Hindlimb muscle (tissue), 1 donor: ENCODE results near the gene EDN3. TPM values are rescaled to one million over a fixed set of nuclear protein-coding genes. Genes with fewer than 3 reads are reported as not detected.
"Not testable (repeated sequence)": the region's sequence is repeated elsewhere in the genome, so short reads cannot be mapped to it uniquely, and the experiment has no call there.

Experiments
- DNase-seq: peaks from one replicate; pipeline ENCODE4 v3.0.0-alpha.2; 2013
- polyA plus RNA-seq: library from polyadenylated mRNA; unstranded; fragments of 120-200 nt; gene quantifications from one replicate; pipeline ENCODE4 v1.2.1, GENCODE V29; 2013; ENCODE audit not compliant: insufficient read length

The EDN3 gene
- polyA plus RNA-seq, 1 donor = 33.9 TPM

- DNase-seq = no peak
Measured at GRCh38 chr20:59336540-59336939, 36.1 kb downstream of the EDN3 start.

DNA sequence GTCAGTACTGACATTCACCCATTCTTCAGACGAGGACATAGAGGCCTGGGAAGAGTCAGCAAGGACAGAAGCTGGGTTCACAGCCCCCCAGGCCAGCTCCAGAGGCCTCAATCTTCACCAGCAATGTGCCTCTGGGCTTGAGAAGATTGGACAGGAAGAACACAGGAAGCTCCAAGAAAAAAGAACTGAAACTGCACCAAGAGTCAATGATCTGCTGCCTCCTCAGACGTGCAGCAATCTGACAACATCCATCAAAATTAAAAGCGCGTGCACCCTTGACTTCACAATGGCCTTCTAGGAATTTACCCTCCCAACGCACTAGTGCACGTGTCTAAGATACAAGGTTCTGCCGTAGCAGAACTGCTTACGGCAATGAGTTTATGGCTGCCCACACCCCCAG lies 38.0 kb downstream of the EDN3 start:
- DNase-seq = not testable (repeated sequence)

DNA sequence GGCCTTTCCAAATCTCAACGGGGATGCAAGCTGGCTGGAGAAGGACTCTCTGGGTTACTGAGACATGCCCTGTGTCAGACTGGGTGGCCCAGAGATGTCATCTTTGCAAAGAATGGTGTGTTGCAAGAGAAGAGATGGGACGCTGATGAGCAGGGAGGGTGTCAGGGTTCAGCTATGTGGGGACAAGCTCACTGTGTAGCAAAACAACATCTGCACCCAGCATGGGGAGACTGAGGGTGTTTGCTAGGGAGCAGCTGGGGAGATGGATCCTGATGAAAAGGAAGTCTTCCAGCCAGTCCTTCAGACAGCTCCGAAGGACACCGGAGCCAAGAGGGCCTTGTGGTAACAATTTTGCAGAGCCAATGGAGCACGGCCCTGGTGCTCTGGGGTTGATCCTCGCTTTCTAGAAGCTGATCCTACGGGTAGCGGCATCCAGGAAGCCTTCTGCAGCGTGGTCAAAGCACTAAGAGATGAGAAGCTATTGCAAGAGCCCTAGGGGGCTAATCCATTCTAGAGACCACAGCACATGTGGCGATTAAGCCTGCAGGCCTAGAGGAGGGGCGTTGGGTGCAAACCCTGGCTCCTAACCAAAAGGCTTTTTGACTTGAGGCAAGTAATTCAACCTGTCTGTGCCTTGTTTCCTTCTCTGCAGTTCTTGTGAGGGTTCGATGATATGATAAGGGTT lies 39.9 kb downstream of the EDN3 start:
- DNase-seq = no peak

DNA sequence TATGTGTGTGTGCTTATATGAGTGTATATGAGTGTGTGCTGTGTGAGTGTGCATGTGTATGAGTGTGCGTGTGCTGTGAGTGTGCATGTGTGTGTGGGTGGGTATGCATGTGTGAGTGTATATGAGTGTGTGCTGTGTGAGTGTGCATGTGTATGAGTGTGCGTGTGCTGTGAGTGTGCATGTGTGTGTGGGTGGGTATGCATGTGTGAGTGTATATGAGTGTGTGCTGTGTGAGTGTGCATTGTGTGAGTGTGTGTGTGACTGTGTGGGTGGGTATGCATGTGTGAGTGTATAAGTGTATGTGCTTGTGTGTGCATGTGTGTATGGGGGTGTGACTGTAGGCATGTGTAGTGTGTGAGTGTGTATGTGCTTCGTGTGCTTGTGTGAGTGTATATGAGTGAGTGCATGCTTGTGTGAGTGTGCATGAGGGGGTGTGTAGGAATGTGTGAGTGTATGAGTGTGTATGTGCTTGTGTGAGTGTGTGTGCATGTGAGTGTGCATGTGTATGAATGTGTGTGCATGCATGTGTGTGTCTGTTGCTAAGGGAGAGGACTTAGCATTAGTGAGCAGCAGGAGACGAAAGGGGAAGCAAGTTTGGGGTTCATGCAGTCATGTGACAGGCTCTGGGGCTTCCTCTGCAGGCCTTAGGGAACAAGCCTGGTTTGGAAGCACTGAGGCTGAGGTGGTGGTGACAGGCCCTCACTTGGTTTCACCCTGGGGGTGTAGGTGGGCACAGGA lies 41.0 kb downstream of the EDN3 start:
- not testable (repeated sequence) for DNase-seq

DNA sequence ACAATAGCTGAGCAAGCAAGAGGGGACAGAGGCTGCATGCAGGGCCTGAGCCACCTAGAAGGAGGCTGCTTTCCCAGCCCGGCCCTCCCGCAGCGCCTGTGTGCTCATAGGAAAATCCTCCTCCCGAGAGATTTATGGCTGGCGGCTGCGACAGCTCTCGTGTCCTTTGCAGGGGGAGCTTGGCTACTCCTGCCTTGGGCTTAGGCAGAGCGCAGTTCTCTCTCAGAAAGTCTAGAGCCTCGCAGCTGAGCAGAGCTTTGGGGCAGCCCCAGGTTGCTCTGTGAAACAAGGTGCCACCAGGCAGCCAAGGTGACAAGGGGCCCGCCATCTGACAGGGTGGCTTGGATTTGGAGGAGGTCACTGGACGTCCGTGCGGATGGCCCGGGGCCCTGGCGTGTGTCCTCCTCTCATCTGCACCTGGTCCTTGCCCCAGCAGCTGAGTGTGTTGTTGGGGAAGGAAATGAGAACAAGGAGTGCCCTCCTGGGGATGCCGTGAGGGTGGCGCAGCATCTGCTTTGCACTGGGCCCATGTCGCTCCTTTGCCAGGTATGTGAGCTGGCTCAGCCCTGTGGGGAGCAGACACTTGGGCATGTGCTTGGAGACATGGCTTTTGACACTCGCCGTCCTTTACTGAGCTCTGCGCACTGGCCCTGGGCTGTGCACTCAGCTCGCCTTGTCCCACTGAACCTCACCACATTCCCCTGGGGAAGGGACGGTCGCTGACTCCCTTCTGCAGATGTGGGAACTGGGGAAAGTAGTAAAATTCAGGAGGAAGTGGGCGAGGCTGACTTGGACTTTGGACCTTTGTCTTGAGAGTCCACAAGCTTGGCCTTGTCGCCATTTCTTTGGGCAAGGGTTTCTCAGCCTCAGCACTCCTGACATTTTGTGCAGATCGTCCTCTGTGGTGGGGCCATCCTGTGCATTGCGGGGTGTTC lies 41.9 kb downstream of the EDN3 start:
- DNase-seq = peak; percentile 43

DNA sequence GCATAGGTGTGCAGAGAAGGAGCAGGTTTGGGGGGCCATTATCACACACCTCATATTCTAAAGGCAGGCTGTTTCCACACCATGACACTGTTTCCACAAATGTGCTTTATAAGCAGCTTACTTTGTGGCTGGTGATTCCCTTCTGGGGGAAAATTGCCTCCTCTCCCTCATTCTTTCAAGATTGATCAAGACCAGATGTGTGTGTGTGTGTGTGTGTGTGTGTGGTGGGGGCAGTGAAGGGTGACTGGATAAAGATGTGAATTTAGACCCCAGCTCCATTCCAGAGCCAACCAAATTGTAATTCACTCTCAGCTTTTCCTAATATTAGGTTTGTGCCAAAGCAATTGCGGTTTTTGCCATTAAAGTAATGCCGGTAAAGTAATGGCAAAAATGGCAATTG lies 45.6 kb downstream of the EDN3 start:
- no peak for DNase-seq

DNA sequence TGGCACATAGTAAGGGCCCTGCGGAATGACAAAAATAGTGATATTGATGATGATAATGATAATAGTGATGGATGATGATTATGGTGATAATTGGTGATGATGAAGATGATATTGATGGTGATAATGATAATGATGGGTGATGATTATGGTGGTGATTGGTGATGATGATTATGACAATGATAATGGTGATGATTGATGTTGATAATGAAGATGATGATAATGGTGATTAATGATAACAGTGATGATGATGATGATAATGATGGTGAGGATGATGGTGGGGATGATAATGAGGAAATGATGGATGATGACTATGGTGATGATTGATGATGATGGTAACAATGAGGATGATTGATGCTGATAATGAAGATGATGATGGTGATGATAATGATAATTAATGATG lies 48.9 kb downstream of the EDN3 start:
- DNase-seq = no peak

- no peak for DNase-seq
Measured at GRCh38 chr20:59350330-59351156, 50.1 kb downstream of the EDN3 start.

DNA sequence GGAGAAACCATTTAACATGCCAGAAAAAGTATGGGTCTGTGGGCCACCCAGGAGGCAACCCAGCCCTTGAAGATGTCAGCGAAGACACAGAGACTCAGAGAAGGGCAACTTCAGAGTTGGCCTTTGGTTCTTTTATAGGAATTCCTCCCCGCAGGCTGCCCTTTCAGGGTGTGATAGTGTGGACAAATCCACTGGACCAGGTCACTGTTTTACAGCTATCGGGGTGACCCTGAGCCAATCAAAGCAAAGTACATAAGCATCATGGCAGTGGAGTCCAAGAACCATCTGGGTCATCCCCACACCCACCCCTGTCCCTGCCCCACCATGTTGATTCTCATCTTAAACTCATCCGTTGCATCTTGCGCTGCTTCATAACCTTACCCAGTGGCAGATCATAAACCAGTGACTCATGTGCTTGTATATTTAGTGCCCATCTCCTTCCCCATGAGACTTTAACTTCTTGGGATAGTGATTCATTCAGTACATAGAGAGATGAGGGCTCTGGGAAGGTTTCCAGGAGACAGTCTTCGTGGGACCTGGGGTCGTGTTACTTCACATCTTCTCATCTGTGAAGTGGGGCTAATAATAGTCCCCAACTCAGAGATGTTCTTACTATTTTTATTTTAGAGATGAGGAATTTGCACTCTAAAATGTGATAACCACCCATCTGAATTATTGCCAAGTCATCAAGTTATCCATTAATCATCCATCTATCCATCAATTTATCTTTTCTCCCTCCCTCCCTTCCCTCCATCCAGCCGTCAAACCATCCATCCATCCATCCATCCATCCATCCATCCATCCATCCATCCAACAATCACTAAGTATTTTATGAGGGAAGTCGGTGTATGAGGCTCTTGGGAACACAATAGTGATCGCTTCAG lies 51.0 kb downstream of the EDN3 start:
- no peak for DNase-seq

DNA sequence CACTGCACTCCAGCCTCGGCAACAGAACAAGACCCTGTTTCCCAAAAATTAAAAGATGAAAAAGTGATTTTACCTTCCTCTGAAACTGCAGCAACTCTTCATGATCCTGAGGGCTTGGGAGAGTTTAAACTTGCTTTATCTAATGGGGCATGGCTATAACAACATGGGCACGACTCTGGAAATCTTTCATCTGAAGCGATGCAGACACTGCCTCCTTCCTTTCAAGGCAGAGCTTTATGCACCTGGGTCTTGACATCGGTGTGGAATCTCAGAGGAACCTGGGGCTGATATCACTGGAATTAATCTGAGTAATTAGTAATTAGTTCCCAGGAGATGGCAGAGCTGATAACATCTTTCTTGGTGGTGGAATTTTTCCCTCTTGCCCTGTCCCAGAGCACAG lies 52.1 kb downstream of the EDN3 start:
- DNase-seq = no peak

DNA sequence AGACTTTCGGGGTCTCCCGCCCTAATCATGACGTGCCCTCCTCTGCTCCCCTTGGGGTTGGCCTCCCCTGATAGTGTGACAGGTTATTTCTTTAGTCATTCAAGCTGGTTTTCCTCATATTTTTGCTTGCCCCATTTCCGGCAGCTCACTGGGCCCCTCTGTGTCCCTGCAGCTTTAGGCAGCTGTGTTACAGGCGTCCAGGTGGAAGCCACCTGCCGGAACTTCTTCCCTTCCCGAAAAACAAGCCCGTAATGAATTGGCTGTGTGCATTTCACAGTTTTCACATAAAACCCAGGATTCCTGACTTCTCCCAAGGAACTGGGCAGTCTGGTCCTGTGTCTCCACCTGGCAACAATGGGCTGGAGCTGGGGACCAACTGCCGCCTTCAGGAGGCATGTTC lies 52.6 kb downstream of the EDN3 start:
- no peak for DNase-seq

DNA sequence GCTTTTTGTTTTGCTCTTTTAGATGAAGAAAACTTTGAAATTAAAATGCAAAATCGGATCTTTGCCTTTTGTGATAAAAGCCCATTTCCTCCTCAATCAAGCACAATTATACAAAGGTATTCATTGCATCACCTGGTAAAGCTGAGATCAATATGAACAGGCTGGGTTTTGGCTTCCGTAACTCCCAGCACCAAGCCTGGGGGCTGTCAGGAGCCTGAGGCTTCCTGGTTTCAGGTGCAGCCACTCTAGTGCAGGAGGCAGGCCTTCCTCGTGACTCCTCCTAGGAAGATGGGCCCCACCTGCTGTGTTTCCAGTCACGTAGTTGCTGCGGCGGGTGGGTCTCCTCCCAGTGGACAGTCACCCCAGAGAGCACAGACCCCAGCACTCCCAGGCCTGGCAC lies 54.0 kb downstream of the EDN3 start:
- no peak for DNase-seq

GRCh38 chr20:59355242-59355641 lies 54.8 kb downstream of the EDN3 start:
- no peak for DNase-seq

- no peak for DNase-seq
Measured at GRCh38 chr20:59356662-59357165, 56.3 kb downstream of the EDN3 start.

- not testable (repeated sequence) for DNase-seq
Measured at GRCh38 chr20:59358793-59359192, 58.4 kb downstream of the EDN3 start.

DNA sequence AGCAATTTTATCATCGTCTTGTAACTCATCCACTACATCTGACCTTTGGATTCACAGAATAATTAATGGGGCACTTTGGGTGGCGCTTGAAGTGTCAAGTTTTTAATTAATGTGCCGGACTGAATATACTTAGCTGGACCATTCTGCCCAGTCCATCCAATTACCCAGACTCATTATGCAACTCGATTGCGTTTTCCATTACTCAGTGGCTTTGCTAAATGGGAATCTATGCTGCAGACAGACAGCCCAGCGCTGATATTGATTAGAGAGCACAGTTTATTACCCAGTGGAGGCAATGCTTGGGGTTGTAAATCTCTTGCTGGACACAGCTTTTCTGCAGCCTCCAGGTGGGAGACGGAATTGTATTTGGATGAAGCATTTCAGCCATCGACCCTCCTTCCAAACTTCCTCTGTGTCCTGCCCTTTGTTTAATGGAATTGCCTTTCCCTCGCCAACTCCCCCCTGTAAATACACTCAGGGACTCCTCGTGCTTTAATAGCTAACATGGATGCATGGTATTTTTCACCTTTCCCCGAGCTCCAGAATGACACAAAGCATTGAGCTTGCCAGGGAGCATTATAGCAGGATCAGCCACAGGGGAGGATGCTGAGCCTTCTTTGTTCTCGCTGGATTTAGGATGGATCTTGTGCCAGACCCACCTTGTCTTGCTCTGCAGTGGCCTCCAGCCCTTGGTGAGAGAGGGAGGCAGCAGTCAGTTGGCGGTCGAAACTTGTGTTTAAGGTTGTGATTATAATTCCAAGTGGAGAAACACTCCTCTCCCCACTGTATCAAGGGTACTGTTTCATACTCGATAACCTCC lies 59.7 kb downstream of the EDN3 start:
- DNase-seq = no peak

GRCh38 chr20:59360934-59361333 lies 60.5 kb downstream of the EDN3 start:
- no peak for DNase-seq

DNA sequence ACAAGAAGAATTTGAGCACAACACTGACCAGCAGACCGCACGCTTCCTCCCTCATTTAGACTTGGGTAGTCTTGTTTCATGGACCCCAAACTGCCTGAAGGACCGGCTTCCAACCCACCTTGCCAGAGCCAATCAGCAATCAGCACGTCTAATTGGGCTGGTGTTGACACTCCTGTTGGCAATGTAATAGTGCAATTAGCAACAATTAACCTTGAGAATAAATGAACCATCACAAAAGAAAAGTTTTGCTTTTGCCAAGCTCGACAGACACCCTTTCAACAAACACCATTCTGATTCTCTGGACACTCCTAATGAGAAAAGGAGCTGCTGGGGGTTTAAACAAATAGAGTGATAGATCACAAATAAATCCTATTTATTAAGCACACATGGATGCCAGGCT lies 61.0 kb downstream of the EDN3 start:
- DNase-seq = no peak

GRCh38 chr20:59363101-59363500 lies 62.7 kb downstream of the EDN3 start:
- no peak for DNase-seq

DNA sequence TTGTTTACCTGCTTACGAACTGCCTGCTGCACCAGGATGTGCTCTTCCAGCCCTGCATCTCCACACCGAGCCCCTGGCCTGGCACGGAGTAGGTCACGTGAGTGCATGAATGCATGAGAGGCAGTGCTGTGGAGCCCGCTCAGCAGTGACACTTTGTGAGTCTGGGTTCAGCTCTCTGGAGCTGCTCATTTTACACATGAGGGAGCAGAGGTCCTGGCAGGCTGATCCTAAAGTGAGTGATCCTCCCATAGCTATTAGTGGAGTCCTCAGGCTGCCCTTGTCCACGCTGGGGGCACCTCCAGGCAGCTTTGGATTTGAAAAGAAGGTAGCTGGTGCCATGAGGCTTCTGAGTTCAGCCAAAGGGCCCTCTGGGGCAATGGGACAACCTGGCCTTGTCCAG lies 64.2 kb downstream of the EDN3 start:
- DNase-seq = no peak
